Measurements from ENCODE around the gene LMAN2L. TPM values are rescaled to one million over a fixed set of nuclear protein-coding genes. Genes with fewer than 3 reads are reported as not detected.

Gene LMAN2L
- total and polyA plus RNA-seq, 4 donors = 5.1 to 15.7 (median 12.1) TPM

DNA sequence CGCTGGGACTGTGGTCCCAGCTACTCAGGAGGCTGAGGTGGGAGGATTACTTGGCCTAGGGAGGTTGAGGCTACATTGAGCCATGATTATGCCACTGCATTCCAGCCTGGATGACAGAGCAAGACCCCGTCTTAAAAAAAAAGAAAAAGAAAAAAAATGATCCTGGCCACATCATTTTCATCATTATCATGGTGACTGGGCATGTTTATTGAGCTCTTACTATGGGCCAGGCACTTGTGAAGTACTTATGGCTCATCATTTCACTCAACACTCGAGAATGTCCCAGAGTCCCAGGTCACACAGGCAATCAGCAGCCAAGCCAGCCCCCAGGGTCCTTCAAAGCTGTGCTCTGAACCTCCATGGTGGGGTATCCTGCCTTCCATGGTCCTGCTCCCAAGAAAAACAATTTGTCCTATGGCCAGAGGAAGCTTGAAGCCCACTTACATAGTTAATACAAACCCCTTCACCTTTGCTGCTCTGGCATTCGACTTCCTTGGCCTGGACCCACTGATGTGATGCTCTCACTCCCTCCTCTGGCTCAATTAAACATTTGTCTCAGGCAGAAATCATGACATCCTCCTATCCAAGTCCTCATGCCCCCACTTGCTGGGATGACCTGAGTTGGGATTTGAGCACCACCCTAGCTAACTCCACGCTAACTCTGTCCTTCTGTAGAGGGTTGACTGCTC is 17.1 kb upstream of the LMAN2L start:
- H3K4me1 ChIP-seq (ENCODE audit: control insufficient read depth in 1 of 2, insufficient read depth in 2 of 2, low read length in 2 of 2) = no peaks in the 10 kb centered on the region
- H3K27ac ChIP-seq (ENCODE audit: low read depth in 1 of 2, low read length in 2 of 2) = no peak overlapping the region
- no peaks in the 10 kb centered on the region for H3K9me3 ChIP-seq (ENCODE audit: control insufficient read depth, low read length)
- no peak overlapping the region for H3K4me3 ChIP-seq (ENCODE audit: low read length in 2 of 2)
- DNase-seq (no peak), ATAC-seq (ENCODE audit: low FRiP score) (no peak)
- WGBS, 2 donors = 91 to 96% methylated on average over 5 of the region's 5 CpGs
- peaks cover 0 to 1% of the 10 kb centered on the region in 2 donors for H3K27me3 ChIP-seq (ENCODE audit: control insufficient read depth in 1 of 2, insufficient read depth in 2 of 2, low read length in 1 of 2)
- no peaks in the 10 kb centered on the region for H3K36me3 ChIP-seq (ENCODE audit: control insufficient read depth in 1 of 2, insufficient read depth in 2 of 2, low read length in 1 of 2)
- intact Hi-C loops (cut with DNase I) = no loop called here

DNA sequence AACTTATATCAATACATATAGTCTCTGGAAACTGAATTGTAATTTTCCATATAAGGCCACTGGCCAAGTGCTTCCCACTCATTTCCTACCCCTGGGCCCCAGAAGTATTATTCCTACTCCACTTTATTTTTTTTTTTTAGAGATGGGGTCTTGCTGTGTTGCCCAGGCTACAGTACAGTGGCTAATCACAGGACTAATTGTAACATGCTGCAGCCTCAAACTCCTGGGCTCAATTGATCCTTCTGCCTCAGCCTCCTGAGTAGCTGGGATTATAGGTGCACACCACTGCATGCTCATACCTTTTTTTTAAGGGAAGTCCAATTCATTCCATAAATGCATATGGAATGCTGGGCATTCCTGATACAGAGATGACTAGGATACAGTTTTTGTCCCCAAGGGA is 14.5 kb upstream of the LMAN2L start:
- intact Hi-C loops (cut with DNase I) = no loop called here
- no peaks in the 10 kb centered on the region for H3K27me3 ChIP-seq (ENCODE audit: control insufficient read depth in 1 of 2, insufficient read depth in 2 of 2, low read length in 1 of 2)
- no peak for ATAC-seq (ENCODE audit: low FRiP score)

GRCh38 chr2:96753661-96754282 is 13.9 kb upstream of the LMAN2L start:
- H3K36me3 ChIP-seq (ENCODE audit: control insufficient read depth in 1 of 2, insufficient read depth in 2 of 2, low read length in 1 of 2) = no peaks in the 10 kb centered on the region
- H3K4me1 ChIP-seq (ENCODE audit: control insufficient read depth in 1 of 2, insufficient read depth in 2 of 2, low read length in 2 of 2) = no peaks in the 10 kb centered on the region
- ATAC-seq (ENCODE audit: low FRiP score) (no peak), DNase-seq (no peak)
- H3K27ac ChIP-seq (ENCODE audit: low read depth in 1 of 2, low read length in 2 of 2) = no peak overlapping the region
- intact Hi-C loops (cut with DNase I) = no loop called here
- no peak overlapping the region for H3K4me3 ChIP-seq (ENCODE audit: low read length in 2 of 2)
- no peaks in the 10 kb centered on the region for H3K27me3 ChIP-seq (ENCODE audit: control insufficient read depth in 1 of 2, insufficient read depth in 2 of 2, low read length in 1 of 2)
- H3K9me3 ChIP-seq (ENCODE audit: control insufficient read depth, low read length) = no peaks in the 10 kb centered on the region
- 59 to 62% methylated on average over 7 of the region's 7 CpGs for WGBS, 2 donors

More for the DNA sequence above, 14.5 kb upstream of the LMAN2L start:
- no peak overlapping the region for H3K4me3 ChIP-seq (ENCODE audit: low read length in 2 of 2)
- no peaks in the 10 kb centered on the region for H3K9me3 ChIP-seq (ENCODE audit: control insufficient read depth, low read length)
- H3K27ac ChIP-seq (ENCODE audit: low read depth in 1 of 2, low read length in 2 of 2) = no peak overlapping the region
- DNase-seq = no peak
- H3K36me3 ChIP-seq (ENCODE audit: control insufficient read depth in 1 of 2, insufficient read depth in 2 of 2, low read length in 1 of 2) = no peaks in the 10 kb centered on the region
- no peaks in the 10 kb centered on the region for H3K4me1 ChIP-seq (ENCODE audit: control insufficient read depth in 1 of 2, insufficient read depth in 2 of 2, low read length in 2 of 2)

DNA sequence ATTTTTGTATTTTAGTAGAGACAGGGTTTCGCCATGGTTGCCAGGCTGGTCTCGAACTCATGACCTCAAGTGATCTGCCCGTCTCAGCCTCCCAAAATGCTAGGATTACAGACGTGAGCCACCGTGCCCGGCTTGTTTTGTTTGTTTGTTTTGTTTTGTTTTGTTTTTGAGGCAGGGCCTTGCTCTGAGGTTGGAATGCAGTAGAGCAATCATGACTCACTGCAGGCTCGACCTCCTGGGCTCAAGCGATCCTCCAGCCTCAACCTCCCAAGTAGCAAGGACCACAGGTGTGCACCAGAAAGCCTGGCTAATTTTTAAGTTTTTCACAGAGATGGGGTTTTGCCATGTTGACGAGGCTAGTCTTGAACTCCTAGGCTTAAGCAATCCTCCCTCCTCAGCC is 11.9 kb upstream of the LMAN2L start:
- no peak for ATAC-seq (ENCODE audit: low FRiP score)
- intact Hi-C loops (cut with DNase I) = no loop called here
- Histone ChIP-seq H3K9me3 (ENCODE audit: control insufficient read depth, low read length) (no peaks in the 10 kb centered on the region), H3K4me3 (ENCODE audit: low read length in 2 of 2) (no peak overlapping the region), H3K27ac (ENCODE audit: low read depth in 1 of 2, low read length in 2 of 2) (no peak overlapping the region), H3K4me1 (ENCODE audit: control insufficient read depth in 1 of 2, insufficient read depth in 2 of 2, low read length in 2 of 2) (no peaks in the 10 kb centered on the region), H3K27me3 (ENCODE audit: control insufficient read depth in 1 of 2, insufficient read depth in 2 of 2, low read length in 1 of 2) (no peaks in the 10 kb centered on the region), H3K36me3 (ENCODE audit: control insufficient read depth in 1 of 2, insufficient read depth in 2 of 2, low read length in 1 of 2) (no peaks in the 10 kb centered on the region)
- 87 to 88% methylated on average over 9 of the region's 9 CpGs for WGBS, 2 donors
- DNase-seq = no peak

DNA sequence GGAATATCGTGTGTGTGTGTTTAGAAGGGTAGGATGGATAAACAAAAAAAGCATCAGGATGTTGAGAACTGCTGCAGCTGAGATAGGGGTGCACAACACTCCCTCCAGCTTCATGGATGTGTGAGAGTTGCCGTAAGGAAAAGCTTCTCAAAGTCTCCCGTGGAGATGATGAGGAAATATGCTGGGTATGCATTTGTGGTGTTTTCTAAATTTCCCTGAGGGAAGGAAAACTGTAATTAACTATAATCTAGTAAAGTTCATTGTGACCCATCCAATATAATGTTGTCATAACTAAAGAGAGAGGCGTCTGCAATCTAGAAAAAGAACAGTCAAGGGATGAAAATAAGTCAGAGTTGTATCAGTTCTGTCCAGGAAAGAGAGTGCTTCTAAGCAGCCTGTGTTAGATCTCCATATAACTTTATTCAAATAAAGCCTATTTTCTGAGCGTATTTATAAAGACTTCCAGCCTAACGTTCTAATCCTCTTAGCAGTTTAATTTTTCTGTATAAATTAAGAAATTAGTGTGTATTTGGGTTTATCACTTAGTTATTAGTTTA is 7.3 kb upstream of the LMAN2L start:
- no peak for DNase-seq
- WGBS, 2 donors = 50 to 55% methylated on average over 6 of the region's 6 CpGs
- no peak for ATAC-seq (ENCODE audit: low FRiP score)
- no peaks in the 10 kb centered on the region for H3K4me1 ChIP-seq (ENCODE audit: control insufficient read depth in 1 of 2, insufficient read depth in 2 of 2, low read length in 2 of 2)
- H3K4me3 ChIP-seq (ENCODE audit: low read length in 2 of 2) = no peak overlapping the region
- intact Hi-C loops (cut with DNase I) = loop anchor here in 1 of 2 donors (10.0 kb wide), 1 partner anchor 48 kb away; no protein-coding TSS in a partner anchor
- H3K27me3 ChIP-seq (ENCODE audit: control insufficient read depth in 1 of 2, insufficient read depth in 2 of 2, low read length in 1 of 2) = no peaks in the 10 kb centered on the region
- no peaks in the 10 kb centered on the region for H3K36me3 ChIP-seq (ENCODE audit: control insufficient read depth in 1 of 2, insufficient read depth in 2 of 2, low read length in 1 of 2)
- H3K27ac ChIP-seq (ENCODE audit: low read depth in 1 of 2, low read length in 2 of 2) = no peak overlapping the region
- H3K9me3 ChIP-seq (ENCODE audit: control insufficient read depth, low read length) = no peaks in the 10 kb centered on the region

- peak overlapping the region; percentile 56 to 79 for H3K4me3 ChIP-seq (ENCODE audit: low read length in 2 of 2)
- no peaks in the 10 kb centered on the region for H3K4me1 ChIP-seq (ENCODE audit: control insufficient read depth in 1 of 2, insufficient read depth in 2 of 2, low read length in 2 of 2)
- intact Hi-C loops (cut with DNase I) = loop anchor here in 1 of 2 donors (5.0 kb wide), 1 partner anchor 107 kb away; no protein-coding TSS in a partner anchor
Observed at GRCh38 chr2:96739076-96739632, 710 bp downstream of the LMAN2L start.

GRCh38 chr2:96737831-96738230 is 2.0 kb downstream of the LMAN2L start:
- intact Hi-C loops (cut with DNase I) = loop anchor here in 1 of 2 donors (5.0 kb wide), 1 partner anchor 106 kb away; no protein-coding TSS in a partner anchor
- Histone ChIP-seq H3K4me1 (ENCODE audit: control insufficient read depth in 1 of 2, insufficient read depth in 2 of 2, low read length in 2 of 2) (no peaks in the 10 kb centered on the region), H3K9me3 (ENCODE audit: control insufficient read depth, low read length) (no peaks in the 10 kb centered on the region), H3K27ac (ENCODE audit: low read depth in 1 of 2, low read length in 2 of 2) (no peak overlapping the region), H3K36me3 (ENCODE audit: control insufficient read depth in 1 of 2, insufficient read depth in 2 of 2, low read length in 1 of 2) (peaks cover 8 to 10% of the 10 kb centered on the region in 2 donors), H3K27me3 (ENCODE audit: control insufficient read depth in 1 of 2, insufficient read depth in 2 of 2, low read length in 1 of 2) (no peaks in the 10 kb centered on the region), H3K4me3 (ENCODE audit: low read length in 2 of 2) (no peak overlapping the region)
- DNase-seq (no peak), ATAC-seq (ENCODE audit: low FRiP score) (no peak)
- WGBS, 2 donors = 55 to 66% methylated on average over 2 of the region's 2 CpGs

More at GRCh38 chr2:96739076-96739632, 710 bp downstream of the LMAN2L start:
- ATAC-seq (ENCODE audit: low FRiP score) (no peak), DNase-seq (no peak)
- Histone ChIP-seq H3K27ac (ENCODE audit: low read depth in 1 of 2, low read length in 2 of 2) (no peak overlapping the region), H3K36me3 (ENCODE audit: control insufficient read depth in 1 of 2, insufficient read depth in 2 of 2, low read length in 1 of 2) (peaks cover 0 to 3% of the 10 kb centered on the region in 2 donors), H3K9me3 (ENCODE audit: control insufficient read depth, low read length) (no peaks in the 10 kb centered on the region), H3K27me3 (ENCODE audit: control insufficient read depth in 1 of 2, insufficient read depth in 2 of 2, low read length in 1 of 2) (no peaks in the 10 kb centered on the region)
- WGBS, 2 donors = 16 to 17% methylated on average over 4 of the region's 4 CpGs

GRCh38 chr2:96737251-96737650 is 2.6 kb downstream of the LMAN2L start:
- Histone ChIP-seq H3K27ac (ENCODE audit: low read depth in 1 of 2, low read length in 2 of 2) (no peak overlapping the region), H3K36me3 (ENCODE audit: control insufficient read depth in 1 of 2, insufficient read depth in 2 of 2, low read length in 1 of 2) (peaks cover 8 to 10% of the 10 kb centered on the region in 2 donors), H3K4me3 (ENCODE audit: low read length in 2 of 2) (no peak overlapping the region), H3K27me3 (ENCODE audit: control insufficient read depth in 1 of 2, insufficient read depth in 2 of 2, low read length in 1 of 2) (no peaks in the 10 kb centered on the region), H3K4me1 (ENCODE audit: control insufficient read depth in 1 of 2, insufficient read depth in 2 of 2, low read length in 2 of 2) (no peaks in the 10 kb centered on the region), H3K9me3 (ENCODE audit: control insufficient read depth, low read length) (no peaks in the 10 kb centered on the region)
- ATAC-seq (ENCODE audit: low FRiP score) = no peak
- no peak for DNase-seq
- intact Hi-C loops (cut with DNase I) = loop anchor here in 1 of 2 donors (5.0 kb wide), 1 partner anchor 105 kb away; no protein-coding TSS in a partner anchor
- WGBS, 2 donors = 60 to 72% methylated on average over 2 of the region's 2 CpGs
